ENCODE data around the gene HDAC3.

HDAC3 gene

DNA sequence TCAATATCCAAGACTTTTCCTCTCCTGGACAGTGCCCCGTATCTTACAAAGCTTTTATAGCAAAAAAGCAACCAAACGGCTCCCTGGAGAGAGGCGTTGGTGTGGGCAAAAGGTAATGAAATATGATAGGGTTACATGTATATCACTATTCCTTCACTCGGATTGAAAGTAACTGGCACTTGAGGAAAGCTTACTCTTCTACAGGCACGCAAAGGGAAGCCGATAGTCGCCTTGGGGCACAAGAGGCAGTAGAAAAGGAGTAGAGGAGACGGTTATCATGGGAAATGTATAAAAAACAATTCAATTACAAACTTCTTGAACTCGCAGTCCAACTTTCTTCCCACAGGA, 19.0 kb downstream of the HDAC3 start (continued):
- TF ChIP-seq PRDM4 (tag by site-specific recombination; IDR thresholded peaks at IDR 0.05) (peak; percentile 54; the same call in 1 of the 2 replicates), PRDM1 (tag by site-specific recombination; IDR thresholded peaks at IDR 0.05) (peak; percentile 90), SP2 (tag by site-specific recombination; IDR thresholded peaks at IDR 0.05) (no peak)

- TF ChIP-seq, protein P1, sequence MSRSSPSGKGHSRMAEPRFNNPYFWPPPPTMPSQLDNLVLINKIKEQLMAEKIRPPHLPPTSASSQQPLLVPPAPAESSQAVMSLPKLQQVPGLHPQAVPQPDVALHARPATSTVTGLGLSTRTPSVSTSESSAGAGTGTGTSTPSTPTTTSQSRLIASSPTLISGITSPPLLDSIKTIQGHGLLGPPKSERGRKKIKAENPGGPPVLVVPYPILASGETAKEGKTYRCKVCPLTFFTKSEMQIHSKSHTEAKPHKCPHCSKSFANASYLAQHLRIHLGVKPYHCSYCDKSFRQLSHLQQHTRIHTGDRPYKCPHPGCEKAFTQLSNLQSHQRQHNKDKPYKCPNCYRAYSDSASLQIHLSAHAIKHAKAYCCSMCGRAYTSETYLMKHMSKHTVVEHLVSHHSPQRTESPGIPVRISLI (tag by site-specific recombination; IDR thresholded peaks at IDR 0.05): no peak
- no peak for TF ChIP-seq ZNF664 (tag by site-specific recombination; IDR thresholded peaks at IDR 0.05)
- peaks cover 30% of the 10 kb centered on the region for H3K4me1 ChIP-seq (ENCODE audit: control insufficient read depth, insufficient read depth, low read length)
- peak overlapping the region; percentile 78; the same call in 1 of the 2 replicates for H3K27ac ChIP-seq (ENCODE audit: extremely low read depth, low read depth, low read length)
- POLR2A ChIA-PET: interaction anchor here (0.5 to 3.0 kb wide), 3 partner anchors 20 to 43 kb away, joined by 4 to 37 read pairs (median 27); partner anchors contain the start of genes HDAC3 and RELL2
- CTCF ChIA-PET: interaction anchor here (1.0 to 3.9 kb wide), 11 partner anchors 10 to 200 kb away, joined by 3 to 51 read pairs (median 5); partner anchors contain the start of genes HDAC3 and RELL2
- H3K36me3 ChIP-seq (ENCODE audit: control insufficient read depth in 2 of 2, insufficient read depth in 1 of 2, low read length in 2 of 2): peaks cover 18 to 31% of the 10 kb centered on the region in 2 experiments
- H3K4me3 ChIP-seq (ENCODE audit: low read depth, low read length): peak overlapping the region; percentile 81
- H3K9me3 ChIP-seq (ENCODE audit: control insufficient read depth, insufficient read depth, low read depth, low read length): no peaks in the 10 kb centered on the region
Measured at GRCh38 chr5:141617128-141617527, 19.5 kb downstream of the HDAC3 start.

DNA sequence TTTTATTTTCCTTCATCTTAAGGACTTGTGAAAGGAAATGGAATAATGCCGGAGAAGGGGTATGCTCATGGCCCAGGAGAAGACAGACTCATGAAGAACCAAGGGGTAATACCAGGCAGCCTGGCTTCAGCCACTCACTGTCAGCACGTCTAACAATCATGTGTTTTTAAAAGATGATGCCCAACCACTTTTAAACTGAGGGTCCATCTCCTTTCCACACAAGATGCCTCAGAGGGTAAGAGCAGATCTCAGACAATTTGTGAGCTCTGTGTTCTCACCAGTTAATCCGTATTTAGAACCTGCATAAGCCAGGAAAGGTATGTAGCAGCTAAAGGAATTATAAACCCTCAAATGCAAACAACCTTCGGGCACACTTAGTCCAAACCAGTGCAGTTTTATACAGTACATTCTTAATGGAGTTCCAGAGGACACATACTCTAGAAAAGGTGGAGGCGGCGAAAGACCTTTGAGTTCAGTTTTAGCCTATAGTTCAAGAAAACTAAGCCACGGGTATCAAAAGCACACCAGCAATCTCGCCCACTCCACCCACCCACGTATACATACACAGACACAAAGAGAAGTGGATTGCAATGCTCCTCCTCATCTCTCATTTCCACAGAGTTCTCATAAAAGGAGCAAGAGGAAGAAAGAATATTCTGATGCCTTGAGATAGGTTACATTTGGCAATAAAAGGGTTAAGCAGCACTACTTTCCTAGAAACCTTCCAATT, 20.5 kb downstream of the HDAC3 start:
- H3K27ac ChIP-seq (ENCODE audit: extremely low read depth, low read depth, low read length): no peak overlapping the region
- TF ChIP-seq ZNF561 (tag by site-specific recombination; IDR thresholded peaks at IDR 0.05; ENCODE audit: borderline replicate concordance) (no peak), ZNF174 (tag by site-specific recombination; IDR thresholded peaks at IDR 0.05) (no peak), TCF7L2 (IDR thresholded peaks at IDR 0.05; ENCODE audit: borderline replicate concordance, low read depth, low read length) (no peak), ZFP69B (tag by site-specific recombination; IDR thresholded peaks at IDR 0.05) (no peak), ZNF449 (tag by site-specific recombination; IDR thresholded peaks at IDR 0.05) (peak; percentile 98), EGR2 (tag by site-specific recombination; IDR thresholded peaks at IDR 0.05; ENCODE audit: low read depth) (peak; percentile 93), ZNF792 (tag by site-specific recombination; IDR thresholded peaks at IDR 0.05) (no peak), HOXC10 (CRISPR knock-in tag; IDR thresholded peaks at IDR 0.05) (no peak), ZNF114 (tag by site-specific recombination; IDR thresholded peaks at IDR 0.05) (no peak), ZNF324 (tag by site-specific recombination; IDR thresholded peaks at IDR 0.05) (no peak), ZNF302 (tag by site-specific recombination; IDR thresholded peaks at IDR 0.05; ENCODE audit: low read depth) (no peak), ZNF223 (tag by site-specific recombination; IDR thresholded peaks at IDR 0.05) (no peak), ZSCAN16 (tag by site-specific recombination; IDR thresholded peaks at IDR 0.05) (no peak), ZFHX2 (tag by site-specific recombination; conservative IDR thresholded peaks at IDR 0.05) (peak; percentile 96), YY2 (tag by site-specific recombination; IDR thresholded peaks at IDR 0.05) (no peak), ZNF658 (tag by site-specific recombination; IDR thresholded peaks at IDR 0.05) (no peak), ZNF660 (tag by site-specific recombination; IDR thresholded peaks at IDR 0.05) (no peak)
- ChIA-PET POLR2A (interaction anchor here (1.9 kb wide), 1 partner anchor 21 kb away, joined by 27 read pairs; the partner anchor contains the start of genes HDAC3 and RELL2), CTCF (interaction anchor here (1.0 to 3.9 kb wide), 7 partner anchors 9 to 199 kb away, joined by 3 to 51 read pairs (median 6); no protein-coding TSS in a partner anchor)
- H3K36me3 ChIP-seq (ENCODE audit: control insufficient read depth in 2 of 2, insufficient read depth in 1 of 2, low read length in 2 of 2): peaks cover 8 to 24% of the 10 kb centered on the region in 2 experiments; a peak in 2 of 3 replicates
- H3K4me1 ChIP-seq (ENCODE audit: control insufficient read depth, insufficient read depth, low read length): peaks cover 30% of the 10 kb centered on the region
- no peaks in the 10 kb centered on the region for H3K9me3 ChIP-seq (ENCODE audit: control insufficient read depth, insufficient read depth, low read depth, low read length)
- H3K4me3 ChIP-seq (ENCODE audit: low read depth, low read length): no peak overlapping the region; the same call in 1 of the 2 replicates

Measured in HEK293 (cell line).